ENCODE results near the gene MAP4K3. TPM values are rescaled to one million over a fixed set of nuclear protein-coding genes. Genes with fewer than 3 reads are reported as not detected.
"Not testable (repeated sequence)": the region's sequence is repeated elsewhere in the genome, so short reads cannot be mapped to it uniquely, and the experiment has no call there.

Gene MAP4K3
- total and polyA plus RNA-seq, 2 donors (not counting 1 experiment from before 2014, with no cell fraction given), result 1.3 to 28.3 TPM

DNA sequence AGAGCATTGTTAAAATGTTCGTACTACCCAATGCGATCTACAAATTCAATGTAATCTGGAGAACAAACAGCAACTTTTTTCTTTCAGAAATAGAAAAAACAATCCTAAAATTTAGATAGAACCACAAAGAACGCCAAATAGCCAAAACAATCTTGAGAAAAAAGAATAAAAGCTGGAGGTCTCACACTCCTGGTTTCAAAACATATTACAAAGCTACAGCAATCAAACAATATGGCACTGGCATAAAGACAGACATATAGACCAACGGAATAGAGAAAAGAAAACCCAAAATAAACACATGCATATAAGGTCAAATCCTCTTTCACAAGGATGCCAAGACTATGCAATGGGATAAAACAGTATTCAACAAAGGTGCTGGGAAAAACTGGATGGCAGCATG, 74.5 kb downstream of the MAP4K3 start:
- H3K27me3 Mint-ChIP-seq, result no peaks in the 10 kb centered on the region
- no peak overlapping the region for H3K4me3 ChIP-seq (ENCODE audit: control extremely low read depth in 1 of 5, extremely low read depth in 1 of 5, insufficient read depth in 1 of 5, low read depth in 2 of 5, low read length in 4 of 5)
- H3K9me3 Mint-ChIP-seq (ENCODE audit: insufficient read depth), result peaks cover 10% of the 10 kb centered on the region
- no peaks in the 10 kb centered on the region for H4K20me1 ChIP-seq (ENCODE audit: control insufficient read depth, insufficient read depth, low read length, poor library complexity, severe bottlenecking)
- H3K4me1 Mint-ChIP-seq, result no peaks in the 10 kb centered on the region
- H3K27ac ChIP-seq (ENCODE audit: low read length in 2 of 2), result no peak overlapping the region
- TF ChIP-seq, protein P1, sequence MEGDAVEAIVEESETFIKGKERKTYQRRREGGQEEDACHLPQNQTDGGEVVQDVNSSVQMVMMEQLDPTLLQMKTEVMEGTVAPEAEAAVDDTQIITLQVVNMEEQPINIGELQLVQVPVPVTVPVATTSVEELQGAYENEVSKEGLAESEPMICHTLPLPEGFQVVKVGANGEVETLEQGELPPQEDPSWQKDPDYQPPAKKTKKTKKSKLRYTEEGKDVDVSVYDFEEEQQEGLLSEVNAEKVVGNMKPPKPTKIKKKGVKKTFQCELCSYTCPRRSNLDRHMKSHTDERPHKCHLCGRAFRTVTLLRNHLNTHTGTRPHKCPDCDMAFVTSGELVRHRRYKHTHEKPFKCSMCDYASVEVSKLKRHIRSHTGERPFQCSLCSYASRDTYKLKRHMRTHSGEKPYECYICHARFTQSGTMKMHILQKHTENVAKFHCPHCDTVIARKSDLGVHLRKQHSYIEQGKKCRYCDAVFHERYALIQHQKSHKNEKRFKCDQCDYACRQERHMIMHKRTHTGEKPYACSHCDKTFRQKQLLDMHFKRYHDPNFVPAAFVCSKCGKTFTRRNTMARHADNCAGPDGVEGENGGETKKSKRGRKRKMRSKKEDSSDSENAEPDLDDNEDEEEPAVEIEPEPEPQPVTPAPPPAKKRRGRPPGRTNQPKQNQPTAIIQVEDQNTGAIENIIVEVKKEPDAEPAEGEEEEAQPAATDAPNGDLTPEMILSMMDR (IDR thresholded peaks at IDR 0.05), result no peak
- no peak for TF ChIP-seq EZH2 (IDR thresholded peaks at IDR 0.05; ENCODE audit: borderline replicate concordance, insufficient read depth, low read depth, low read length, poor library complexity, severe bottlenecking)
- ChIA-PET CTCF (interaction anchor here (1.1 kb wide), 1 partner anchor 15 kb away, joined by 3 read pairs; no protein-coding TSS in a partner anchor), POLR2A (no interaction called here)
- no peak overlapping the region for H3K27ac Mint-ChIP-seq
- no peak overlapping the region for H3K9ac ChIP-seq (ENCODE audit: low read length)
- no peak overlapping the region for H2AFZ ChIP-seq (ENCODE audit: insufficient read depth, low read depth, low read length, poor library complexity, severe bottlenecking)
- no peak overlapping the region for H3K4me3 Mint-ChIP-seq
- ATAC-seq (ENCODE audit: low read depth) (no peak), DNase-seq (no peak)
- no peaks in the 10 kb centered on the region for H3K79me2 ChIP-seq (ENCODE audit: control insufficient read depth, insufficient read depth, low read length)
- 100% methylated on average over 2 of the region's 4 CpGs for WGBS (ENCODE audit: insufficient coverage)
- H3K36me3 ChIP-seq (replicated peaks in 1 of 2; ENCODE audit: control extremely low read depth in 1 of 2, control insufficient read depth in 1 of 2, extremely low read depth in 1 of 2, insufficient read depth in 2 of 2, low read length in 1 of 2), result peaks cover 0 to 1% of the 10 kb centered on the region in 2 experiments
- intact Hi-C loops (cut with micrococcal nuclease), result no loop called here
- no peaks in the 10 kb centered on the region for H3K4me1 ChIP-seq (ENCODE audit: control insufficient read depth in 2 of 2, insufficient read depth in 2 of 2, low read length in 2 of 2)
- peaks cover 7 to 33% (median 12%) of the 10 kb centered on the region in 3 donors for H3K9me3 ChIP-seq (ENCODE audit: control extremely low read depth in 1 of 3, control insufficient read depth in 2 of 3, insufficient read depth in 1 of 3, low read length in 2 of 3)
- H3K27me3 ChIP-seq (replicated peaks in 1 of 4; ENCODE audit: control extremely low read depth in 1 of 4, control insufficient read depth in 3 of 4, insufficient read depth in 4 of 4, low read length in 3 of 4), result no peaks in the 10 kb centered on the region
- H3K4me2 ChIP-seq (replicated peaks; ENCODE audit: low read depth, low read length, poor library complexity, severe bottlenecking), result no peak overlapping the region

DNA sequence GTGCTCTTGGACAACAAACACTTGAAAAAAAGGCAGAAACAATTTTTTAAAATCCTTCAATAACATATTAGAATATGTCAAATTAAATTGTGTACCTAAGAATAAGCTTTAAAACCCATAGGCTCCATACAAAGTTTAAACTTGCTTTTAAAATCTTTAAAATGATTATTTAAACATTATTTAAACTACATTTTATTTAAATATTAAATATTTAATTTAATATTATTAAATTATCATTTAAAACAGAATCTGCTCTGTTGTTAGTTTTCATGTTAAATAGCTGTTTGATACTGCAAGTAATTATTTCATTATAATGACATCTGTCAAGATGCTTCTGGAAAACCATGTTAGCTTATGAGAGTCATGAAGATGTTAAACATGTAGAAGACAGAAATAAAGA, 75.6 kb downstream of the MAP4K3 start:
- Mint-ChIP-seq H3K27ac (no peak overlapping the region), H3K9me3 (ENCODE audit: insufficient read depth) (peaks cover 10% of the 10 kb centered on the region), H3K4me1 (peaks cover 3% of the 10 kb centered on the region), H3K4me3 (no peak overlapping the region), H3K27me3 (no peaks in the 10 kb centered on the region)
- H3K4me1 ChIP-seq (ENCODE audit: control insufficient read depth in 2 of 2, insufficient read depth in 2 of 2, low read length in 2 of 2), result no peaks in the 10 kb centered on the region
- H2AFZ ChIP-seq (ENCODE audit: insufficient read depth, low read depth, low read length, poor library complexity, severe bottlenecking), result no peak overlapping the region
- H3K36me3 ChIP-seq (replicated peaks in 1 of 2; ENCODE audit: control extremely low read depth in 1 of 2, control insufficient read depth in 1 of 2, extremely low read depth in 1 of 2, insufficient read depth in 2 of 2, low read length in 1 of 2), result peaks cover 0 to 1% of the 10 kb centered on the region in 2 experiments
- H4K20me1 ChIP-seq (ENCODE audit: control insufficient read depth, insufficient read depth, low read length, poor library complexity, severe bottlenecking), result no peaks in the 10 kb centered on the region
- H3K79me2 ChIP-seq (ENCODE audit: control insufficient read depth, insufficient read depth, low read length), result no peaks in the 10 kb centered on the region
- H3K4me2 ChIP-seq (replicated peaks; ENCODE audit: low read depth, low read length, poor library complexity, severe bottlenecking), result no peak overlapping the region
- ChIA-PET CTCF (interaction anchor here (1.0 to 1.1 kb wide), 2 partner anchors 16 to 17 kb away, joined by 3 to 5 read pairs; no protein-coding TSS in a partner anchor), POLR2A (no interaction called here)
- H3K27me3 ChIP-seq (replicated peaks in 1 of 4; ENCODE audit: control extremely low read depth in 1 of 4, control insufficient read depth in 3 of 4, insufficient read depth in 4 of 4, low read length in 3 of 4), result no peaks in the 10 kb centered on the region
- DNase-seq (no peak), ATAC-seq (ENCODE audit: low read depth) (no peak)
- intact Hi-C loops (cut with micrococcal nuclease), result no loop called here
- TF ChIP-seq EZH2 (IDR thresholded peaks at IDR 0.05; ENCODE audit: borderline replicate concordance, insufficient read depth, low read depth, low read length, poor library complexity, severe bottlenecking), result no peak
- TF ChIP-seq, protein P1 (IDR thresholded peaks at IDR 0.05), result no peak
- H3K9ac ChIP-seq (ENCODE audit: low read length), result no peak overlapping the region
- no peak overlapping the region for H3K27ac ChIP-seq (ENCODE audit: low read length in 2 of 2)
- H3K9me3 ChIP-seq (ENCODE audit: control extremely low read depth in 1 of 3, control insufficient read depth in 2 of 3, insufficient read depth in 1 of 3, low read length in 2 of 3), result peaks cover 7 to 33% (median 12%) of the 10 kb centered on the region in 3 donors
- H3K4me3 ChIP-seq (ENCODE audit: control extremely low read depth in 1 of 5, extremely low read depth in 1 of 5, insufficient read depth in 1 of 5, low read depth in 2 of 5, low read length in 4 of 5), result no peak overlapping the region

DNA sequence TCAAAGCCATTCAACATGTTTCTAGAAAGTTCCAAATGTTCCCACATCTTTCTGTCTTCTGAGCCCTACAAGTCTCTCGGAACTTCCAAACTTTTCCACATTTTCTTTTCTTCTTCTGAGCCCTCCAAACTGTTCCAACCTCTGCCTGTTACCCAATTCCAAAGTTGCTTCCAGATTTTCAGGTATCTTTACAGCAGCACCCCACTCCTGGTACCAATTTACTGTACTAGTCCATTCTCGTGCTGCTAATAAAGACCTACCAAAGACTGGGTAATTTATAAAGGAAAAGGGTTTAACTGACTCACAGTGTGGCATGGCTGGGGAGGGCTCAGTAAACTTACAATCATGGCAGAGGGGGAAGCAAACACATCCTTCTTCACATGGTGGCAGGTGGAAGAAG, 76.7 kb downstream of the MAP4K3 start:
- peaks cover 7 to 33% (median 12%) of the 10 kb centered on the region in 3 donors for H3K9me3 ChIP-seq (ENCODE audit: control extremely low read depth in 1 of 3, control insufficient read depth in 2 of 3, insufficient read depth in 1 of 3, low read length in 2 of 3)
- H3K9me3 Mint-ChIP-seq (ENCODE audit: insufficient read depth); POLR2A ChIA-PET; H3K36me3 ChIP-seq (replicated peaks in 1 of 2; ENCODE audit: control extremely low read depth in 1 of 2, control insufficient read depth in 1 of 2, extremely low read depth in 1 of 2, insufficient read depth in 2 of 2, low read length in 1 of 2); H3K9ac ChIP-seq (ENCODE audit: low read length); DNase-seq; H3K4me3 ChIP-seq (ENCODE audit: control extremely low read depth in 1 of 5, extremely low read depth in 1 of 5, insufficient read depth in 1 of 5, low read depth in 2 of 5, low read length in 4 of 5); H3K4me1 Mint-ChIP-seq; H3K27ac ChIP-seq (ENCODE audit: low read length in 2 of 2); CTCF ChIA-PET; ATAC-seq (ENCODE audit: low read depth); H3K27ac Mint-ChIP-seq; H3K4me2 ChIP-seq (replicated peaks; ENCODE audit: low read depth, low read length, poor library complexity, severe bottlenecking); H3K4me3 Mint-ChIP-seq; H3K27me3 Mint-ChIP-seq; H2AFZ ChIP-seq (ENCODE audit: insufficient read depth, low read depth, low read length, poor library complexity, severe bottlenecking); H3K79me2 ChIP-seq (ENCODE audit: control insufficient read depth, insufficient read depth, low read length); H4K20me1 ChIP-seq (ENCODE audit: control insufficient read depth, insufficient read depth, low read length, poor library complexity, severe bottlenecking); intact Hi-C loops (cut with micrococcal nuclease); H3K4me1 ChIP-seq (ENCODE audit: control insufficient read depth in 2 of 2, insufficient read depth in 2 of 2, low read length in 2 of 2); H3K27me3 ChIP-seq (replicated peaks in 1 of 4; ENCODE audit: control extremely low read depth in 1 of 4, control insufficient read depth in 3 of 4, insufficient read depth in 4 of 4, low read length in 3 of 4): not testable (repeated sequence)
- 100% methylated on average over 1 of the region's 2 CpGs for WGBS (ENCODE audit: insufficient coverage)

Measured in B cell (primary cell).